AG09319 (cell line): ENCODE results near the gene TTBK2.

Experiments used
- DNase-seq: peaks from one replicate; pipeline ENCODE4 v3.0.0-alpha.2; 2010; ENCODE audit warnings: low read depth; ENCODE audit errors: extremely low read depth
- CTCF ChIP-seq: IDR thresholded peaks from 2 replicates; pipeline ENCODE4 v1.5.1; 2011; ENCODE audit warnings: low read depth, mild to moderate bottlenecking, inconsistent platforms, low read length, moderate library complexity

TTBK2 gene

GRCh38 chr15:42868683-42869082 lies 51.9 kb downstream of the TTBK2 start:
- TF ChIP-seq CTCF: no peak
- DNase-seq: no peak

GRCh38 chr15:42863572-42864239 lies 56.9 kb downstream of the TTBK2 start:
- no peak for TF ChIP-seq CTCF
- DNase-seq: no peak

DNA sequence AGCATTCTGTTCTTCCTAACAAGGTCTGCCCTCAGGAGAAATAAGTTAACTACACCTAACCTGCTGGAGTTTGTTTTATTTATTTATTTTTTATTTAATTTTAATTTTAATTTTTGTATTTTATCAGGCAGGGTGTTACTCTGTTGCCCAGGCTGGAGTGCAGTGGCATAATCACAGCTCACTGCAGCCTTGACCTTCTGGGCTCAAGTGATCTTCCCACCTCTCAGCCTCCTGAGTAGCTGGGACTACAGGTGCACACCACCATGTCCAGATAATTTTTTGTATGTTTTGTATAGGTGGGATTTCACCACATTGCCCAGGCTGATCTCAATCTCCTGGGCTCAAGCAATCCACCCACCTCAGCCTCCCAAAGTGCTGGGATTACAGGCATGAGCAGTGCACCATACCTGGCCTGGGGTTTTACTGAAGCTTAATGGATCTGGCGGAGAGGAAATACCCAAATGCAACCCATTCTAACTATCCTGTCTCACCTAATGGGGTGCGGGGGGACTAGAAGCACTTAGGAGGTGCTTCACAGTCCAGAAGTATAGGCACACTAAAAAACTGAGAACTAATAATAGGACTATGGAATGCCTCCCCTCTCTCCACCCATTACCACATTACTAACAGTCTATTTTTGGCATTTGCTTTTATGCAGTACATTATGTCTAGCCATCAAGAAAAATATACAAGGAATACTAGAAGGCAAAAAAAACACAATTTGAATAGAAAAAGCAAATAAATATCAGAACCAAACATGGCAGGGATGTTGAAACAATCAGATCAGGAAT lies 61.4 kb downstream of the TTBK2 start:
- DNase-seq: no peak

GRCh38 chr15:42858540-42858939 lies 62.0 kb downstream of the TTBK2 start:
- TF ChIP-seq CTCF: no peak
- DNase-seq: no peak

More for the DNA sequence above, 61.4 kb downstream of the TTBK2 start:
- no peak for TF ChIP-seq CTCF

DNA sequence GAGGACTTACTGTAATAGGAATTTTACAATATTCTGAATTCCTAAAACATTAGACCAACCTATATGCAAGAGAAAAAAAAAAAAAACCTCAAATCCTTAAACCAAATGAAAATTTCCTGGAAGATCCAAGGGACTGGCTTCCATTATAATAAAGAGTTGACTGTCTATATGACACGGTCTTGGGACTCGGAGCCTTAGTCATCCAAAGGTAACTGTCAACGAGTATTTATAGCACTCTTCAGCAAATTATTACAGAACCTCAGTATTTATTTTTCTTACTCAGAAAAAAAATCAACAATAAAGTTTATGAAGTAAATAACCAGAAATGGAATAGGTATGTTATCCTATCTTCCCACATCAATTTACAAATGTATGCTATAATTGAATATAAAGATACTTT lies 66.0 kb downstream of the TTBK2 start:
- TF ChIP-seq CTCF: no peak
- DNase-seq: no peak

- no peak for TF ChIP-seq CTCF
- DNase-seq: no peak
Measured at GRCh38 chr15:42849836-42850235, 70.7 kb downstream of the TTBK2 start.

- DNase-seq: no peak
- no peak for TF ChIP-seq CTCF
Measured at GRCh38 chr15:42848846-42849245, 71.7 kb downstream of the TTBK2 start.
